WERI-Rb-1 (cell line): ENCODE data around the gene PABPN1L.
"Not testable (repeated sequence)": the region's sequence is repeated elsewhere in the genome, so short reads cannot be mapped to it uniquely, and the experiment has no call there.

ENCODE experiments used
- DNase-seq: peaks from one replicate; pipeline ENCODE4 v3.0.0-alpha.2; 2020
- H3K27ac ChIP-seq: fragments of 250-450 bp; sonication (Bioruptor Pico); 2 replicates; pipeline ENCODE4 v1.5.1; 2020; ENCODE audit warnings: mild to moderate bottlenecking, moderate library complexity
- H3K27me3 ChIP-seq: fragments of 250-450 bp; sonication (Bioruptor Pico); 2 replicates; pipeline ENCODE4 v1.5.1; 2021; ENCODE audit warnings: mild to moderate bottlenecking, low read depth, moderate library complexity; ENCODE audit not compliant: insufficient read depth, severe bottlenecking
- H3K36me3 ChIP-seq: fragments of 250-450 bp; sonication (Bioruptor Pico); 2 replicates; pipeline ENCODE4 v1.5.1; 2020; ENCODE audit warnings: mild to moderate bottlenecking, moderate library complexity
- H3K4me3 ChIP-seq: 2 replicates; pipeline ENCODE4 v1.5.1; 2011; ENCODE audit warnings: low read depth, mild to moderate bottlenecking, control low read depth, low read length
- H3K9me3 ChIP-seq: fragments of 250-450 bp; sonication (Bioruptor Pico); 2 replicates; pipeline ENCODE4 v1.5.1; 2021; ENCODE audit warnings: mild to moderate bottlenecking, moderate library complexity; ENCODE audit not compliant: severe bottlenecking
- CTCF ChIP-seq: IDR thresholded peaks from 2 replicates; pipeline ENCODE4 v1.5.1; 2011; ENCODE audit warnings: low read depth, mild to moderate bottlenecking, control low read depth, inconsistent platforms, low read length

Gene PABPN1L

GRCh38 chr16:88897696-88898425, 31.4 kb upstream of the PABPN1L start:
- Histone ChIP-seq H3K27ac (no peak overlapping the region), H3K9me3 (no peaks in the 10 kb centered on the region), H3K4me3 (no peak overlapping the region), H3K27me3 (no peaks in the 10 kb centered on the region), H3K36me3 (no peaks in the 10 kb centered on the region)
- TF ChIP-seq CTCF, result no peak
- no peak for DNase-seq

GRCh38 chr16:88896238-88897070, 30.0 kb upstream of the PABPN1L start:
- no peak for TF ChIP-seq CTCF
- H3K36me3 ChIP-seq, result peaks cover 2% of the 10 kb centered on the region; the same call in 1 of the 2 replicates
- no peak for DNase-seq
- H3K4me3 ChIP-seq, result no peak overlapping the region
- H3K27ac ChIP-seq, result no peak overlapping the region
- H3K9me3 ChIP-seq, result no peaks in the 10 kb centered on the region
- no peaks in the 10 kb centered on the region for H3K27me3 ChIP-seq

DNA sequence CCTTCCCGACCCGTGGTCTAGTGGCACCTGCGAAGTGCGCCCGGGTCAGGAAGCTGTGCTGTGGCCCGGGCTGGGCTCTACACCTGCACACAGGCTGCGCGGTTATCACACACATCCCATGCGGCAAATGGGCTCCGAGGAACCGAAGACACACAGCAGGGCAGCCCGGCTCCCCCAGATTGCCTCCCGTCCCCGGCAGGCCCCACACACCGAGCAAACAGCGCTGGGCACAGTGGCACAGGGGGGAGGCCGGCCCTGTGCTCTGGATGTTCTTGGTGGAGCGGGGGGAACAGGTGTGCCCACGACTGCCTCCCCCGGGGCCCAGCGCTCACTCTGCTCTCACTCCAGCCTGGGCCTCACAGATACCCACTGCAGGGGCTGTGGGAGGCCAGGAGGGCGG, 28.9 kb upstream of the PABPN1L start:
- Histone ChIP-seq H3K36me3 (peaks cover 6% of the 10 kb centered on the region; the same call in 1 of the 2 replicates), H3K27ac (no peak overlapping the region), H3K4me3 (no peak overlapping the region), H3K9me3 (no peaks in the 10 kb centered on the region), H3K27me3 (no peaks in the 10 kb centered on the region)
- DNase-seq, result no peak
- no peak for TF ChIP-seq CTCF

- H3K36me3 ChIP-seq, result peaks cover 6% of the 10 kb centered on the region; the same call in 1 of the 2 replicates
- no peaks in the 10 kb centered on the region for H3K27me3 ChIP-seq
- DNase-seq, result no peak
- no peak overlapping the region for H3K27ac ChIP-seq
- TF ChIP-seq CTCF, result no peak
- H3K9me3 ChIP-seq, result no peaks in the 10 kb centered on the region
- H3K4me3 ChIP-seq, result no peak overlapping the region
Measured at GRCh38 chr16:88894681-88895300, 28.3 kb upstream of the PABPN1L start.

DNA sequence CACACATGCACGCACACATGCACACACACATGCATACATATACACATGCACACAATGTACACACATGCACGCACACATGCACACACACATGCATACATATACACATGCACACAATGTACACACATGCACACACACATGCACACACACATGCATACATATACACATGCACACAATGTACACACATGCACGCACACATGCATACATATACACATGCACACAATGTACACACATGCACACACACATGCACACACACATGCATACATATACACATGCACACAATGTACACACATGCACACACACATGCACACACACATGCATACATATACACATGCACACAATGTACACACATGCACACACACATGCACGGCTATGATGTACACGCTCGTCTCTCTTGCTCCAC, 27.8 kb upstream of the PABPN1L start:
- not testable (repeated sequence) for H3K4me3 ChIP-seq, H3K27ac ChIP-seq, DNase-seq, H3K9me3 ChIP-seq, H3K36me3 ChIP-seq, H3K27me3 ChIP-seq
